Testis (tissue), 3 donors: ENCODE results near the gene DUSP28. TPM values are rescaled to one million over a fixed set of nuclear protein-coding genes. Genes with fewer than 3 reads are reported as not detected.

Experiments
- DNase-seq: peaks from one replicate; pipeline ENCODE4 v3.0.0-alpha.2; 2019
- H3K27ac ChIP-seq, 2 donors: fragments of 200-600 bp; sonication (generic); one replicate each; pipeline ENCODE4 v1.5.1; 2019
- H3K27me3 ChIP-seq: fragments of 200-600 bp; sonication (generic); one replicate; pipeline ENCODE4 v1.5.1; 2019
- H3K36me3 ChIP-seq: fragments of 200-600 bp; sonication (generic); one replicate; pipeline ENCODE4 v1.5.1; 2017; ENCODE audit warnings: low read depth; ENCODE audit errors: missing control alignments
- H3K4me1 ChIP-seq: fragments of 200-600 bp; sonication (generic); one replicate; pipeline ENCODE4 v1.5.1; 2019
- H3K4me3 ChIP-seq, 2 donors: fragments of 200-600 bp; sonication (generic); one replicate each; pipeline ENCODE4 v1.5.1; 2017 to 2019
- H3K9me3 ChIP-seq: fragments of 200-600 bp; sonication (generic); one replicate; pipeline ENCODE4 v1.5.1; 2017
- POLR2A ChIP-seq: fragments of 450-650 bp; IDR thresholded peaks from one replicate; pipeline ENCODE4 v1.6.1; 2017; ENCODE audit warnings: antibody characterized with exemption, mild to moderate bottlenecking, moderate library complexity
- WGBS, 2 donors: methylation state at CpG; one replicate each; pipeline ENCODE4 v1.1.5; 2018; 5-methylcytosine and 5-hydroxymethylcytosine counted together
- intact Hi-C: fragments of 100-400 bp; cut with DNase I; formaldehyde crosslinking; loops from one replicate; pipeline ENCODE4 v1.15.1; 2023; ENCODE audit warnings: low total_unique reads
- polyA plus RNA-seq: library from polyadenylated mRNA; stranded (reverse); fragments of 350-450 nt; fragmentation: Illumina TruSeq; extraction: RNeasy Lipid Tissue Mini Kit (QIAGEN cat#74804); gene quantifications from one replicate; pipeline ENCODE4 v1.2.3, GENCODE V29; 2014; ENCODE audit warnings: low read depth, low replicate concordance; ENCODE audit not compliant: insufficient read depth
- total RNA-seq, 2 donors: library from RNA; depleted of rRNA; stranded (reverse); fragments of >200 nt; gene quantifications; one replicate each; pipeline ENCODE4 v1.2.3, GENCODE V29; 2016
- TF ChIP-seq, protein P1 (sequence below), 3 experiments: fragments of 450-650 bp in 2 of 3; fragments of 200-600 bp in 1 of 3; sonication (generic) in 1 of 3; IDR thresholded peaks; one replicate each; pipeline ENCODE4 v1.5.1; 2016 to 2019; ENCODE audit warnings: antibody characterized with exemption in 3 of 3, mild to moderate bottlenecking in 2 of 3, moderate library complexity in 1 of 3

Gene DUSP28
- total and polyA plus RNA-seq, 3 donors from 2014 or later = 19.3 to 37.6 (median 24.7) TPM

GRCh38 chr2:240586198-240586918 is 26.2 kb downstream of the DUSP28 start, which contains the start of gene CAPN10:
TSS of gene CAPN10 (plus strand) at chr2:240586734. CDS start at chr2:240586912, 178 bp downstream.
- intact Hi-C loops = no loop called here
- no peak for TF ChIP-seq POLR2A
- TF ChIP-seq, protein P1, sequence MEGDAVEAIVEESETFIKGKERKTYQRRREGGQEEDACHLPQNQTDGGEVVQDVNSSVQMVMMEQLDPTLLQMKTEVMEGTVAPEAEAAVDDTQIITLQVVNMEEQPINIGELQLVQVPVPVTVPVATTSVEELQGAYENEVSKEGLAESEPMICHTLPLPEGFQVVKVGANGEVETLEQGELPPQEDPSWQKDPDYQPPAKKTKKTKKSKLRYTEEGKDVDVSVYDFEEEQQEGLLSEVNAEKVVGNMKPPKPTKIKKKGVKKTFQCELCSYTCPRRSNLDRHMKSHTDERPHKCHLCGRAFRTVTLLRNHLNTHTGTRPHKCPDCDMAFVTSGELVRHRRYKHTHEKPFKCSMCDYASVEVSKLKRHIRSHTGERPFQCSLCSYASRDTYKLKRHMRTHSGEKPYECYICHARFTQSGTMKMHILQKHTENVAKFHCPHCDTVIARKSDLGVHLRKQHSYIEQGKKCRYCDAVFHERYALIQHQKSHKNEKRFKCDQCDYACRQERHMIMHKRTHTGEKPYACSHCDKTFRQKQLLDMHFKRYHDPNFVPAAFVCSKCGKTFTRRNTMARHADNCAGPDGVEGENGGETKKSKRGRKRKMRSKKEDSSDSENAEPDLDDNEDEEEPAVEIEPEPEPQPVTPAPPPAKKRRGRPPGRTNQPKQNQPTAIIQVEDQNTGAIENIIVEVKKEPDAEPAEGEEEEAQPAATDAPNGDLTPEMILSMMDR (IDR thresholded peaks at IDR 0.05) = peak in 1 of 3 experiments; percentile 18
- Histone ChIP-seq H3K4me3 (peak within 1 kb of the TSS; percentile 85 to 88), H3K27ac (peak within 1 kb of the TSS; percentile 91 to 95), H3K36me3 (no peaks in the 10 kb centered on the region), H3K4me1 (peaks cover 26% of the 10 kb centered on the region), H3K9me3 (no peaks in the 10 kb centered on the region), H3K27me3 (no peaks in the 10 kb centered on the region)
- 0 to 2% methylated on average over 9 to 42 of the region's 88 CpGs for WGBS, 2 donors
- peak; percentile 98 for DNase-seq

DNA sequence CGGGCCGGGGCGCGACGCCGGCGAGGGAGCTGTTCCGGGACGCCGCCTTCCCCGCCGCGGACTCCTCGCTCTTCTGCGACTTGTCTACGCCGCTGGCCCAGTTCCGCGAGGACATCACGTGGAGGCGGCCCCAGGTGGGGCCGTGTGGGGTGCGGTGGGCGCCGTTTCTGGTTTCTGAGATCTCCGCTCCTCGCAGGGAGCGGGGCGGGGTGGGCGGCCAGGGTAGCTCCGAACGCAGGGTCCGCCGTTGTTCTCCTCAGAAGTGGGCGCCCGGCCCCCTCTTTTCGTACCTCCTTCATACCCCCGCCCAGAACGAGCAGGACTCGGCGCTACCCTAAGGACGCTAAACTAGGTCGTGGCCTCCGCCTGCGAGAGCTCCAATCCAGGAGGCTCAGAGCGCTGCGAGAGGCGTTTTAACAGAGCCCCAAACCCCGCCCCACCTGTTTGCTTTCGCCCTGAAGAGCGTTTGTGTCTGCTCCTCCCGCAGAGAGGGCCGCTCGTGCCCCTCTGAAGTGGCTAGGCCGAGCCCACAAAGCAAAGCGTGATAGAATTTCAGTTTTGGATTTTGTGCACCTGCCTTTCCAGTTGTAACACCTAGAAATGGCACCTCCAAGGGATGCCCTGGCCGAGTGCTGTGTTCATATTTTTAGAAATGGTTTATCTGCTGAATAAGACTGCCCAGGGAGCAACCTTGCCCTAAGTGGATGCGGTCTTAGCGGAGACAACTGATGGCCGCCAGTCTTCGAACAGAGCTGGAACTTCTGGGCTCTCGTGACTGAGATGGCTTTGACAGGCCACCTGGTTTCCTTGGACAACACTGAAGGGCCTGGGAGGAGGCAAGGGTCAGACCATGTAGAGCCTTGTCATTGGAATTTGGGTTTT is 27.0 kb downstream of the DUSP28 start:
- H3K27ac ChIP-seq = peak overlapping the region; percentile 36 to 95
- 2 to 8% methylated on average over 22 to 62 of the region's 62 CpGs for WGBS, 2 donors

DNA sequence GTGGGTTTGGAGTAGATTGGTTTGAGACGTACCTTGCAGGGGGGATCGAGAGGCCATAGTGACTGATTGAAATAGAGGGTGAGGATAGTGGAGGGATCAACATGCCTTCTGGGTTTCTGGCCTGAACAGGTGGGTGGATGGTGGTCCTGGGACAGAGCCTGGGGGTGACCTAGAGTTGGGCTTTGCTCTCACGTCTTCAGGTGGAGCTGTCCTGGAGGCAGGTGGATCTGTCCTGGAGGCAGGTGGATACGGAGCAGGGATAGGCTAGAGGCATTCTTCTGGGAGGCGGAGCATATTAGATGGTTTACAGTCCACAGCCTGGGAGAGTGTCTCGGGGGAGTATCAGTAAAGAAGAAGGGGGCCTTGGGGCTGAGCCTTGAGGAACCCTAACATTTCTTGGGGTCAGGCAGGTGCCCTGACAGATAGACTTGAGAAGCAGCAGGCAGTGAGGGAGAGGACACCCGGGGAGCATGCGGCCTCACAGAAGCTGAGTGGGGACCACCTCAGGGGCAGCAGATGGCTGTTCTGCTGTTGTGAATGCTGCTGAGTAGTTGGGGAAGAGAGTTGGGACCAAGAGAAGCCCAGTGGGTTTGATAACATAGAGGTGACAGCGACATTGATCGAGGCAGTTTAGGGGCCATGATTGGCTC is 28.0 kb downstream of the DUSP28 start:
- Histone ChIP-seq H3K4me1 (peaks cover 26% of the 10 kb centered on the region), H3K27me3 (no peaks in the 10 kb centered on the region), H3K4me3 (no peak overlapping the region), H3K36me3 (no peaks in the 10 kb centered on the region), H3K9me3 (no peaks in the 10 kb centered on the region), H3K27ac (no peak overlapping the region)
- TF ChIP-seq POLR2A = no peak
- TF ChIP-seq, protein P1 (IDR thresholded peaks at IDR 0.05) = no peak
- intact Hi-C loops = no loop called here
- WGBS, 2 donors = 68 to 71% methylated on average over 10 of the region's 10 CpGs
- no peak for DNase-seq

More for the DNA sequence above, 27.0 kb downstream of the DUSP28 start:
- TF ChIP-seq POLR2A = no peak
- TF ChIP-seq, protein P1 (IDR thresholded peaks at IDR 0.05) = no peak
- Histone ChIP-seq H3K27me3 (no peaks in the 10 kb centered on the region), H3K36me3 (no peaks in the 10 kb centered on the region), H3K4me1 (peaks cover 26% of the 10 kb centered on the region), H3K4me3 (peak overlapping the region; percentile 85 to 88), H3K9me3 (no peaks in the 10 kb centered on the region)
- intact Hi-C loops = no loop called here
- DNase-seq = peak; percentile 33

GRCh38 chr2:240588669-240589068 is 28.5 kb downstream of the DUSP28 start:
- Histone ChIP-seq H3K27ac (no peak overlapping the region), H3K4me1 (peaks cover 26% of the 10 kb centered on the region), H3K9me3 (no peaks in the 10 kb centered on the region), H3K27me3 (no peaks in the 10 kb centered on the region), H3K36me3 (no peaks in the 10 kb centered on the region), H3K4me3 (no peak overlapping the region)
- DNase-seq = no peak
- intact Hi-C loops = no loop called here
- TF ChIP-seq, protein P1 (IDR thresholded peaks at IDR 0.05) = no peak
- no peak for TF ChIP-seq POLR2A
- WGBS, 2 donors = 81 to 86% methylated on average over 4 of the region's 4 CpGs
